Left colon (tissue), 2 donors: ENCODE measurements around the gene RAX2. TPM values are rescaled to one million over a fixed set of nuclear protein-coding genes. Genes with fewer than 3 reads are reported as not detected.
"Not testable (repeated sequence)": the region's sequence is repeated elsewhere in the genome, so short reads cannot be mapped to it uniquely, and the experiment has no call there.

Source experiments
- ATAC-seq: fragments of 200-7000 bp; cut with Tn5 transposase; one replicate; pipeline ENCODE4 v1.9.1; 2020; ENCODE audit warnings: mild to moderate bottlenecking, moderate library complexity
- DNase-seq, 2 donors: peaks; one replicate each; pipeline ENCODE4 v3.0.0-alpha.2; 2020
- intact Hi-C, 2 donors: fragments of 100-400 bp; cut with DNase I in 1 of 2; cut with micrococcal nuclease in 1 of 2; formaldehyde crosslinking; loops; one replicate each; pipeline versions ENCODE4 v1.11.2 to v1.14.0; 2022; cut with DNase I, micrococcal nuclease
- long read RNA-seq: library from polyadenylated mRNA; unstranded; transcript quantifications from one replicate; pipeline ENCODE4 v2.0.0, GENCODE V29; 2021
- total RNA-seq, 2 donors: library from RNA; stranded (reverse); fragmentation: NEBNext Ultra II Directional; extraction: Animal tissue kit (Norgen Biotek cat#: 25700); gene quantifications; one replicate each; pipeline ENCODE4 v1.2.1, GENCODE V29; 2021
- donor health status: DM: no; HTN: no; CAD: no.
- donor health status: DM: yes; HTN: yes; CAD: no.

RAX2 gene
- not detected for total RNA-seq
- long read RNA-seq = 0 reads

DNA sequence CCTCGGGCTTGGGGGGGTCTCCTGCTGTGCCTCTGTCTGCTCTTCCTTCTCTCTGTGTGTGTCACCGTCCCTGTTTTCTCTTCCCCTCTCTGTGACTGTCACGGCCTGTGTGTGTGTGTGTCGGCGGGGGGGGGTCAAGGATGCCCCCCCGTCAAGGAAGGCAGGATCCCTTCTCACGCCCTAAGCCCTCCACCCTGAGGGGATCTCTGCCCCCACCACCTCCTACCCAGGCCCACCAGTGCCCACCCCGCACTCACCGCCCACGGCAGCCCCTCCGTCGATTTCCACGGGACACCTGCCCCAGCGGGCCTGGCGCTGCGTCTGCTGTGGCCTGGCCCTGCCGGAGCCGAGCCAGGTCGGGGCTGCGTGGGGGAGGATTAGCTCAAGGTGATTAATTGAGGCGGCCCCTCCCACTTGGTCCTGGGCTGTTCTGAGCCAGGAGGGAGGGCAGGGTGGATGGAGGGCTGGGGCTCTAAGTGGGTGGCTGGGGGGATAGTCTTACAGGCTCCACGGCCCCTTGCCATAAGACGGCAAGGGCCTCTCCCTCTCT, at the start of gene RAX2:
Gene RAX2 (minus strand): TSS at position 323 of the 550 bp plus-strand sequence. CDS start 486 bp downstream, outside the sequence.
- intact Hi-C loops = no loop called here
- ATAC-seq (no peak), DNase-seq (no peak)

DNA sequence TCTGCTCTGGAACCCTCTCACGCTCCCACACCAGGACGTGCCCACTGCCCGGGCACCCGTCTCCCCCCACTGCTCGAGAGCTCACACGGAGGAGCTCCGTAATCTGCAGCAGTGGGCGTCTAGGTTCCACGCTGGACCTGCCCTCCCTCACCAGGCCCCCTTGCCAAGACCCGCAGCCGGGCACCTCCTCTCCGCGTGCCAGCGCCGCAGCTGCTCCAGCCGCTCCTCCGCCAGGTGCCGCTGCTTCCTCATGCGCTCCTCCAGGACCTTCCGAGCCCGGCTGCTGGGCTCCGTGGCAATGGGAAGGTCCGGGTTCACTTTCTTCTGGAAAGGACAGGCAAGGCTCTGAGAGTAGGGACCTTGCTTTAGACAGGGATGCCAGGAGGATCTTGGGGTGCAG, 49.1 kb upstream of the RAX2 start:
- DNase-seq (no peak), ATAC-seq (peak; percentile 48)
- intact Hi-C loops = no loop called here

DNA sequence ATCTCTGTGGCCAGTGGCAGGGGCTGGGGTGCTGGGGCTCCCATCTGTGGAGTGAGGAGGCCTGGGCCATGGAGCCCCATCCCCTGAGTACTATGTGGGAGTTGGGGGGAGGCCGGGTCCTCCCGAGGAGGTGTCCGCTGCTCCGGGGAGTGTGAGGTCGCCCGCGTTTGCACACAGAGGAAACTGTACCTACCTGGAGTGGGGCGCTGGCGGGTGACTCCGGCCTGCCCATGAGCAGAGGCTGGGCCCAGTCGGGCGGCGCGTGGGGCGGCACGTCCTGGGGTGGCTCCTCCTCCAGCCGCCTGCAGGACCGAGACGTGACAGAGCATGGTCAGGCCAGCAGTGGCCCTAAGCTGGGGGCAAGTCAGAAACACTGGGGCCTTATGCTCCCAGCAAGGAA, 48.0 kb upstream of the RAX2 start:
- ATAC-seq = no peak
- intact Hi-C loops = no loop called here
- DNase-seq = no peak

DNA sequence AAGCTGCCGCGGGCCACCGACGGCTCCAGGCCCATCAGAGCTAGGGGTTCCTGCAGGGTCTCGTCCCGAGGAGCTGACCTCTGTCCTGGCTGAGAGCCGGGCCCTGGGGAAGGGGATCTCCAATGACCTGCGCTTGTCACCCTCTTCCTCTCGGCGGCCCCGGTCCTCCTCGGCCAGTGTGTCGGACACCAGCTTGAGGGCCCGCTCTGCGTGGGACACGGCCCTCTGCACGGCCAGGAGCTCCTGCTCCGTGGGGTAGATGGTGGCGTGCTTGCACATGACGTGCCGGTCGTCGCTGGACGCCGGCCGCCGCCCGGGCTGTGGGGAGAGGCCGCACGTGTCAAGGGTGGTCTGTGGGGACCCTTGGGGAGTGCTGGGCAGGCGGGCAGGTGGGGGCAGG, 46.9 kb upstream of the RAX2 start:
- no peak for ATAC-seq
- intact Hi-C loops = no loop called here

DNA sequence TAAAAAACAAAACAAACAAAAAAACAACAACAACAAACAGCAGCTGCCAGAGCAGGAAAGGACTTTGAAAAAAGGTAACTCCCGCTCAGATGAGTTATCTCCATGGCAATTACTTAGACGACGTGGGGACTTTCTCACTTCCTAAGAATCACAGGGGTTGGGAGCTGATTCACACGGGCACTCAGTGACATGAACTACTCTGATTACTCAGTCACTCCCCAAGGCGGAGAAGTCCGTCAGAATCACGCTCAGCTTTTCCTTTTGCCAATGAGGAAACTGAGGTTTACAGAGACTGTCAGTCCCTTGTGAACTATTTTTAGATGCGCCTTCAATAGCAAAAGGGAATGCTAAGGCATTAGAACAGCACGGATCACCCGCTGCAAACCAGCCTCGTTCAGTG, 46.4 kb upstream of the RAX2 start:
- ATAC-seq (peak; percentile 38), DNase-seq (no peak)
- intact Hi-C loops = no loop called here

More for the DNA sequence above, 46.9 kb upstream of the RAX2 start:
- DNase-seq = no peak

DNA sequence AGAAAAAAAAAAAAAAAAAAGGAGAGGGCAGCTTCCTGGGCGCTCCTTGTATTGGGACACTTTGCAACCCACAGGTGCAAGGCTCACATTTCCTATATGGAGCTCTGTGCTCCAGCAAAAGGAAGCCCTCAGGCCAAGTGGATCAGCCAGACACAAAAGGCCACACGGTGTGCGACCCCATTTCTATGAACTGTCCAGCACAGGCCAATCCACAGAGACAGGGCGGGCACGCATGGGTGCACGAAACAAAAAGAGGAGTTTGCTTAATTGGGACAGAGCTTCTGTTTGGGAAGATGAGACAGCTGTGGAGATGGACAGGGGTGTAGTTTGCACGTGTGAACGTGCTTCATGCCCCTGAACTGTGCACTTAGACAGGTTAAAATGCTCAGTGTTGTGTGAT, 45.7 kb upstream of the RAX2 start:
- ATAC-seq (no peak), DNase-seq (no peak)
- intact Hi-C loops = no loop called here

DNA sequence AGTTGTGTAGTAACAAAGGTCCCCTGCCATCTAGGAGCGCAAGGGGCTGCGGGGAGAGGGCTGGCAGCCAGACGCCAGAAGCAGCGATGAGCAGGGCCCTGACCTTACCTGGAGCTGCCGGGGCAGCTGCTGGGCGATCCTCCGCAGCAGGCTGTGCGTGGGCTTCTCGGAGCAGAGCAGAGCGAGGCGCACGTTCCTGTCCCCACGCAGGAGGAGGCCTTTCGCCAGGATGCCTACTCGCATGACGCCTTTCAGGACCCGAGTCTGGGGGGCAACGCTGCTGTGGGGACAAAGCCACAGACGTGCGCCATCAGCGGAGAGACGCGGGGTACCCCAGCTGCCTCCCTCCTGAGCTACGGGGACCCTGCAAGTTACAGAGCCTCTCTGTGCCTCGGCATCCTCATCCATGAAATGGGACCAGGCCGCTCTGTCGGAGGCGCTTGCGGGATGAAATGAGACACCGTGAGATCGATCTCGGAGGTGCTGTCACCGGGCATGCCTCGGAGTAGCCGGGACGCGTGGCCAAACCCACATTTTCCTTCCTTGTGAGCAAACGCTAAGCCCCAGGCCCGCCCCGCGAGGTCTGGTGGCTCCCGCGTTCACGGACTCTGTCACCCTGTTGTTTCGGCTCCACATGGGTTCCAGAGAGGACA, 44.7 kb upstream of the RAX2 start:
- no peak for ATAC-seq
- no peak for DNase-seq
- intact Hi-C loops = no loop called here

DNA sequence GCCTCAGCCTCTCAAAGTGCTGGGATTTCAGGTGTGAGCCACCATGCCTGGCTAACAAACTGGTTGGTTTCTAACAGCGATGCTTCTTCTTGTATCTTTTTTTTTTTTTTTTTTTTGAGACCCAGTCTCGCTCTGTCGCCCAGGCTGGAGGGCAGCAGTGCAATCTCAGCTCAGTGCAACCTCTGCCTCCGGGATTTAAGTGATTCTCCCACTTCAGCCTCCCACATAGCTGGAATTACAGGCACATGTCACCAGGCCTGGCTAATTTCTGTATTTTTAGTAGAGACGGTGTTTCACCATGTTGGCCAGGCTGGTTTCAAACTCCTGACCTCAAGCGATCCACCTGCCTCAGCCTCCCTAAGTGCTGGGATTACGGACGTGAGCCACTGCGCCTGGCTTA, 44.1 kb upstream of the RAX2 start:
- DNase-seq, ATAC-seq, intact Hi-C loops: not testable (repeated sequence)

DNA sequence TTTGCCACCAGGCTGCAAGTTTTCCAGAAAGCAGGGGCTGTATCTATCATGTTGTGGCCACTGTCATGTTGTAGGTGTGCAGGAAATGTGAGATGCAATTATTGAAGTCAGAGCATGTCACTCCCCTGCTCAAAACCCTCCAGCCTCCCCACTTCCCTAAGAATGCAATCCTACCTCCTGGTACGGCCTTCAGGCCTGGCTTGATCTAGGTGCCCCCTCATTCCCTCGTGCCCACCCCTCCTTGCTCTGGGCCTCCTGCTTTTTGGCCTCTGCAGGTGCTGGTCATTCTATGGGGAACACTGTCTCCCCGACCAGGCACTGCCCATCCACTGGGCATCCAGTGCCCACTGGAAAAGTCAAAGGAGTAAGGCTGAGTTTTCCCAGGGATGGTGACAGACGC, 42.6 kb upstream of the RAX2 start:
- ATAC-seq (no peak), DNase-seq (no peak)
- intact Hi-C loops = no loop called here

DNA sequence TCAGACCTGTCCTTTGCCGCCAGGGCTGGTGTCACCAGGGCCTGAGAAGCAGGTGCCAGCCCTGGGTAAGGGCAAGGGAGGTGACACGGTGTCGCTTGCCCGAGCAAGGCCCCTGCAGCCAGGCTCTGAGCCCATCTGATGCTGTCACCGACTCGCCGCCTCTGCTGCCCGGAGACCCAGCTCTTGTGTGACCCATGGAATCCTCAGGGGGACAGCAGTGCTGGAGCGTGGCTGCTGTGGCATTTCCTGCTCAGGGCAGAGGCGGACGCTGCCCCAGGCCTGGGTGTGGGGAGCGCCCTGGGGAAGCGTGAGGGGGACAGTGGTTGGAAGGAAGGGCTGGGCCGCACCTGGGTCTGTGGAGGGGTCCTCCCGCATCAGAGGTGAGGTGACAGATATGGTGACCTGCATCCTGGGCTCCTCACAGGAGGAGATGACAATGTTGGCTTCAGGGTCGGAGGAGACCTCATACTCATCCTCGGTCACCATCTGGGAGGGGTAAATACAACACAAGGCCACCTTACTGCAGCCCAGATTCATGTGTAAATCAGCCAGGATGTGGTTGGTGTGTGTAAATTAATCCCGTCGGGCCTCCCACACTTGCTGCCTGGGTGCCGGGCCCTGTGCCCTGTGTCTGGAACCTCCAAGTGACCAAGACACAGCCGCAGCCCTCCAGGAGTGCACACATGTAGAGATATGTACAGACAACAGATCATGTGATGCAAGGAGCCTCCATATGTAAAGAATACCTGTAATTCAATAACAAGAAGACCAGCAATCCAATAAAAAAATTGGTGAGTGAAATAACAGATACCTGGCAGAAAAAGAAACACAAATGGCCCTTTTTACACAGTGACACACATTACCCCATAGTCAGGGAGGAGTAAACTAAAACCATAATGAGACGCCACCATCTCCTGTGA, 41.7 kb upstream of the RAX2 start:
- intact Hi-C loops = no loop called here
- no peak for DNase-seq
- ATAC-seq = no peak

DNA sequence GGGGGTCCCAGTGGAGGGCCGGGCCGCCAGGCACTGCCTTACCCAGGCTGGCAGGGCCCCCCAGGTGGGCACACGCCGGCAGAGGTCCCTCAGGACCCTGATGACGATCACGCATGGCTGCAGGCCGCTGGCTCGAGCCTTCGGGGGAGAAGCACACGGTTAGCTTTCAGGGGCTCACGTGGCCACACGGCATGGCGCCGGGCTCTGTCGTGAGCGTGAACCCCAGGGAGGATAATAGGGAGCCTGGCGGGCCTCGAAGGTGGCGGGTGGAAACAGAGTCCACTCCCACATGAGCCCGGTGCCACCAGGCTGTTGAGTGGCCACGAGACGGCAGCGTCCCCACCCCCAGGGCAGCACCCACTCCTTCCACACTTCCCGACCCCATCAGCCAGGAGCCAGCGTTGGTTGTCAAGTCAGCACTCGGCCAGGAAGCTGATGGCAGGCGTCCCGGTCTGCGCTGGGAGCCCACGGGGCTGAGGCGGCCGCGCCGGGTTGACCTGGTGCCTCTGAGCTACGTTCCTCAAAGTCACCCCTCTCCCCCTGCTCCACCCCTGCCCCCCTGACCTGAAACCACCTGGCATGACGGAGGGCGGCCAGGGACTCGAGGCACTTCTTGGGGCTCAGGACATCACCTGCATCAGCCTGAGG, 38.8 kb upstream of the RAX2 start:
- DNase-seq = no peak
- ATAC-seq = no peak
- intact Hi-C loops = no loop called here

DNA sequence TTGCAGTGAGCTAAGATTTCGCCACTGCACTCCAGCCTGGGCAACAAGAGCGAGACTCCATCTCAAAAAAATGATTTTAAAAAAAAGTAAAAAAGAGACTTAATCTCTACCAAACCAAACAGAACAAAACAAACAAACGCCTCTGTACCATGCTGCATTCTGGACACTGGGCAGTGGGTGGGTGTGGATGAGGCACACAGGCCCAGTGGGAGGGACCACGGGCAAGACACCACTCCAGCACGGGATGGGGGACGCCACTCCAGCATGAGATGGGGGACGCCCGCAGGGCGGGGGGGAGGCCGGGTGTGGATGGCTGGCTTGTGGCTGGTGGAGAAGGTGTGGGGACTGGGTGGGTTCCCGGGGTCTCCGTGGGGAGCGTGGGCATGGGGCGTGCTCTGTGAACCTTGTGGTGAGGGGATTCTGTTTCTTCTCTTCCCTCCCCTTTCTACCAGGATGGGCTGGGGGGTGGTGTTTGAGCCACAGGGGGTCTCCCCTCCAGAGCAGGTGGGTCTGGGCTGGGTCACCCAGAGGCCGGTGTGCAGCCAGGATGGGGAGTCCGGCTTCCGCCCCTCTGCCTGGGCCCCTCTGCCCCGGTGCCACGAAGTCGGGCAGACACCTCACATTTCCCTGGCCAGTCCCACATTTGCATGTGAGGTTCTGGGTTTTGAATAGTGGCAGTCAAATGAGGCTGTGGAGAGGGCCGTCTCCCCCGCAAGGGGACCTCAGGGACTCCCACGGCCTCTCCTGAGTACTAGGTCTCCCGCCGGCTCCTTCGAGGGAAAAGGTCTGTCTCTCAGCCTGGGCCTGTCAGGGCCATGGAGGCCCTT, 38.1 kb upstream of the RAX2 start:
- ATAC-seq (no peak), DNase-seq (no peak)
- intact Hi-C loops = no loop called here

DNA sequence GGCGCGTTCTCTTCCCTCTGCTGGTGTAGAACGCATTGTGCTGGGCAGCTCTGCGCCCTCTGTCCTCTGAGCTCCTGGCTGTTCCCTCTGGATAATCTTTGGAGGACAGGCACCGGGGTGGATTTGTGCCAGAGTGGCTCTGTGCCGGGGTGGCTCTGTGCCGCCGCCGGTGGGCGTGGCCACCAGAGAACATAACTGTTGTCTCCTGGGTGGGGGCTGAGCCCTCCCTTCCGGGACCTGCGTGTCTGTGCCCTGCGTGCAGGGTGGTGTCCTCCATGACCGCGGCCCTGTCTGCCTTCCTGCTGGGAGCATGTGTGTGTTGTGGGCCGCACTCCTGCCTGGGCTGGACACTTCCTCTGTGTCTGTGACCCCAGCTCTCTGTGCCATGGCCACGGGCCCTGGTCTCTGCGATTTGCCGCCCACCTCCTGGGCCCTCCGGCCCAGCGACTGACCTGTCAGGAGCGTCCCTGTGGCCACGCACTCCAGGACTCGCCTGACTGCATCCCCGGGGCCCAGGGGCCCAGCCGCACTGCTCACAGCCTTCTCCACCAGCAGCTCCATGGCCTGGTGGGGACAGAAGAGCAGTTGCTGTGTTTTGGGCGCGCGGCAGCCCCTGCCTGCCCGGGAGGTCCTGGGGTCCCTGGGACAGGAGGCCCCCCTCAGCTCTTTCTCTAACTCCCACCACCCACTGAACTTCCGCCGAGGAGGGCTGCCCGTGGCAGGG, 36.6 kb upstream of the RAX2 start:
- ATAC-seq (no peak), DNase-seq (no peak)
- intact Hi-C loops = no loop called here

DNA sequence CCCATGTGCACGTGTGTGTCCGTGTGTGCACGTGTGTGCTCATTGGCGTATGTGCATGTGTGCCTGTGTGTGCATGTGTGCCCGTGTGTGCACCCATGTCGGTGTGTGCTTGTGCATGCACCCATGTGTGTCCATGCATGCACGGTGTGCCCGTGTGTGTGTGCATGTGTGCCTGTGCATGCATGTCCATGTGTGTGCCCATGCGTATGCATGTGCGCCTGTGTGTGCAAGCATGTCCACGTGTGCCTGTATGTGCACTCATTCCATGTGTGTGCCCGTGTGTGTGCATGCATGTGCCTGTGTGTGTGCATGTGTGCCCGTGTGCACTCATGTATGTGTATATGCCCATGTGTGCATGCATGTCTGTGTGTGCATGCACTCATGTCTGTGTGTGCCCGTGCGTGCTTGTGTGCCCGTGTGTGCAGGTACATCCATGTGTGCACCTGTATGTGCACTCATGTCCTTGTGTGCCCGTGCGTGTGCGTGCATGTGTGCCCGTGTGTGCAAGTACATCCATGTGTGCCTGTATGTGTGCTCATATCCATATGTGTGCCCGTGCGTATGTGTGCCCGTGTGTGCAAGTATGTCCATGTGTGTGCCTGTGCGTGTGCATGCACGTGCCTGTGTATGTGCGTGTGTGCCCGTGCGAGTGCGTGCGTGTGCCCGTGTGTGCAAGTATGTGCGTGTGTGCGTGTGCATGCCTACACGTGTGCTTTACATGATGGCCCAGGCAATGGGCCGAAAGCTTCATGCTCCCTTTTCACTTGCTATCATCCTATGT, 35.7 kb upstream of the RAX2 start:
- ATAC-seq = no peak
- intact Hi-C loops = no loop called here

DNA sequence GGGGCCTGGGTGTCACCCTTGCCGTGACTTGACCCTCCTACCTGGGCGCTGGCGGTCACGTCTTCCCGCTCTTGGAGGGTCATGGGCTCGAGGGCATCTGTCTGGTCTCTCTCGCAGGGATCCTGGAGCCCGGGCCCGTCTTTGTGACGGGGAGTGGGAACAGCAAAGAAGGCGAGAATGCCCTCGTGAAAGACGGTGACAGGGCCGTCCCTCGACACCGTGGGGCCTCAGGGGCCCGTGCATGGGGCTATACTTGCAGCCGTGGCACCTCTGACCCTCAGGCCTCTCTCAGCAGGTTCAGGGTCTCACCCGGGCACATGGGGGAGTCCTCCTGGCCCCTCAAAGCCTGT, 35.1 kb upstream of the RAX2 start:
- intact Hi-C loops = no loop called here
- DNase-seq = no peak
- ATAC-seq = no peak

More for the DNA sequence above, 35.7 kb upstream of the RAX2 start:
- DNase-seq = no peak

DNA sequence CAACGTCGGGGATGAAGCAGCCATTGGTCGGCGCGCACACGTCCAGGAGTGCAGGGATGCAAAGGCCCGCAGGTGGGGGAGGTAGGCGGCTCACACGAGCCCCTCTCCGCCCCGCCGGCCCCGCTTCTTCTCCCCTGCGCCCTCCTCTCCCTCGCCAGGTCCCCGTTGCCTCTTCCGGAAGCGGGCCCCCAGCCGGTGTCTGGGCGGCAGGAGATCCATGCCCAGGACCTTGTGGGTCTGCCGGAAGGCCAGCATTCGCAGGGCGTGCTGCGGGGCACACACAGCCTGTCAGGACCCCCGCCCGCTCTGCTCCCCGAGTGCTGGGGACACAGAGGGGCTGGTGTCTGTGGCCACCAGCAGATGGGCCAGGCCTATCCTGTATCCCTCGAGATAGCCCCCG, 33.8 kb upstream of the RAX2 start:
- ATAC-seq (no peak), DNase-seq (no peak)
- intact Hi-C loops = no loop called here

DNA sequence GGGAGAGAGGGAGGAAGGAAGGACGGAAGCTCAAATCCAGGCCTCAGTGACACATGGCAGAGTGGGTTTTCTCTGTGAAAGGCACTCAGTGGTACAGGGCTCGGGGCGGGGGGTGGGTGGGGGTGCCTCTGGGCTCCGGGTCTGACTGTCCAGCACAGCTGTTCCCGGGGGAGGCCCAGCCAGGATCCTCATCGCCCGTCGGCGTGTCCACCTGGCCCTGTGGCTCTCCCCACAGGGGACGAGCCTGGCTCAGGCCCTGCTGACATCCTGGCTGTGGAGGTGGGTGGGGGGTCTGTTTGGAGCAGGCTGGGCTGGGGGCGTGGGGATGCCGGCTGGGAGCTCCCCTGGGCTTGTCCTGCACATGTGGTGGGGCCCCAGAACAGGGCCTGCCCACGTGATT, 32.4 kb upstream of the RAX2 start:
- ATAC-seq (no peak), DNase-seq (no peak)
- intact Hi-C loops = no loop called here

DNA sequence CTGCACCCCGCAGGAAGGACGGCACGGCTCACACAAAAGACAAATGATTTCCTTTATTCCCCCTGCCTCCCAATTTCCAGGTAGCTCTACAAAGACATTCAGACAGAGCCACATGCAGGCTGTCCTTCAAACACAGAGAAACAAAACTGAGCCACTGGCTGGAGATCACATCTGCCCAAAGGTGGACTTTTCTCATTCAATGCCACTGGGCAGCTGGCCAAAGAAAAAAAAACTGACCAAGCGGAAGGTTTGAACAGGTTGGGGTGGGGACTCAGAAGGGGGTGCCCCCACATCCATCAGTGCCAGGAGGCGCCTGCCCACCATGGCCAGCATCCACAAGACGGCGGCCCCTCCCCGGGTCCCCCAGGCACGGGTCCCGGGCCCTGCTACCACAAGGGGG, 32.0 kb upstream of the RAX2 start:
- ATAC-seq (no peak), DNase-seq (no peak)
- intact Hi-C loops = no loop called here
